Testis (tissue), 3 donors: ENCODE measurements around the gene ASTE1. TPM values are rescaled to one million over a fixed set of nuclear protein-coding genes. Genes with fewer than 3 reads are reported as not detected.
"Not testable (repeated sequence)": the region's sequence is repeated elsewhere in the genome, so short reads cannot be mapped to it uniquely, and the experiment has no call there.

Experiments used
- DNase-seq: peaks from one replicate; pipeline ENCODE4 v3.0.0-alpha.2; 2019
- H3K27ac ChIP-seq, 2 donors: fragments of 200-600 bp; sonication (generic); one replicate each; pipeline ENCODE4 v1.5.1; 2019
- H3K27me3 ChIP-seq: fragments of 200-600 bp; sonication (generic); one replicate; pipeline ENCODE4 v1.5.1; 2019
- H3K36me3 ChIP-seq: fragments of 200-600 bp; sonication (generic); one replicate; pipeline ENCODE4 v1.5.1; 2017; ENCODE audit warnings: low read depth; ENCODE audit errors: missing control alignments
- H3K4me1 ChIP-seq: fragments of 200-600 bp; sonication (generic); one replicate; pipeline ENCODE4 v1.5.1; 2019
- H3K4me3 ChIP-seq, 2 donors: fragments of 200-600 bp; sonication (generic); one replicate each; pipeline ENCODE4 v1.5.1; 2017 to 2019
- H3K9me3 ChIP-seq: fragments of 200-600 bp; sonication (generic); one replicate; pipeline ENCODE4 v1.5.1; 2017
- POLR2A ChIP-seq: fragments of 450-650 bp; IDR thresholded peaks from one replicate; pipeline ENCODE4 v1.6.1; 2017; ENCODE audit warnings: antibody characterized with exemption, mild to moderate bottlenecking, moderate library complexity
- whole genome bisulfite sequencing, 2 donors: methylation state at CpG; one replicate each; pipeline ENCODE4 v1.1.5; 2018; 5-methylcytosine and 5-hydroxymethylcytosine counted together
- intact Hi-C: fragments of 100-400 bp; cut with DNase I; formaldehyde crosslinking; loops from one replicate; pipeline ENCODE4 v1.15.1; 2023; ENCODE audit warnings: low total_unique reads
- polyA plus RNA-seq: library from polyadenylated mRNA; stranded (reverse); fragments of 350-450 nt; fragmentation: Illumina TruSeq; extraction: RNeasy Lipid Tissue Mini Kit (QIAGEN cat#74804); gene quantifications from one replicate; pipeline ENCODE4 v1.2.3, GENCODE V29; 2014; ENCODE audit warnings: low read depth, low replicate concordance; ENCODE audit not compliant: insufficient read depth
- total RNA-seq, 2 donors: library from RNA; depleted of rRNA; stranded (reverse); fragments of >200 nt; gene quantifications; one replicate each; pipeline ENCODE4 v1.2.3, GENCODE V29; 2016
- TF ChIP-seq, protein P1 (sequence below), 3 experiments: fragments of 450-650 bp in 2 of 3; fragments of 200-600 bp in 1 of 3; sonication (generic) in 1 of 3; IDR thresholded peaks; one replicate each; pipeline ENCODE4 v1.5.1; 2016 to 2019; ENCODE audit warnings: antibody characterized with exemption in 3 of 3, mild to moderate bottlenecking in 2 of 3, moderate library complexity in 1 of 3

The ASTE1 gene
- total and polyA plus RNA-seq, 3 donors from 2014 or later, result 9.8 to 17.2 (median 13.0) TPM

DNA sequence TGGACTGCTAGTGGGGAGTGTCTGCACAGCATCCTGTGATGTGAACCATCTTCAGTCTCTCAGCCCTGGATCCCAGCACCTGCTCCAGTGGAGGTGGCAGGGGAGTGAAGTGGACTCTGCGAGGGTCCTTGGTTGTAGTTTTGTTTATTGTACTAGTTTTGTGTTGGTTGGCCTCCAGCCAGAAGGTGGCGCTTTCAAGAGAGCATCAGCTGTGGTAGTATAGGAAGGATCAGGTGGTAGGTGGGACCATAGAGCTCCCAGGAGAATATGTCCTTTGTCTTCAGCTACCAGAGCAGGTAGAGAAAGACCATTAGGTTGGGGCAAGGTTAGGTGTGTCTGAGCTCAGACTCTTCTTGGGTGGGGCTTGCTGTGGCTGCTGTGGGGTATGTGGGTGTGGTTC lies 21.0 kb upstream of the ASTE1 start:
- WGBS, 2 donors, result 77 to 98% methylated on average over 2 of the region's 2 CpGs
- TF ChIP-seq, protein P1, sequence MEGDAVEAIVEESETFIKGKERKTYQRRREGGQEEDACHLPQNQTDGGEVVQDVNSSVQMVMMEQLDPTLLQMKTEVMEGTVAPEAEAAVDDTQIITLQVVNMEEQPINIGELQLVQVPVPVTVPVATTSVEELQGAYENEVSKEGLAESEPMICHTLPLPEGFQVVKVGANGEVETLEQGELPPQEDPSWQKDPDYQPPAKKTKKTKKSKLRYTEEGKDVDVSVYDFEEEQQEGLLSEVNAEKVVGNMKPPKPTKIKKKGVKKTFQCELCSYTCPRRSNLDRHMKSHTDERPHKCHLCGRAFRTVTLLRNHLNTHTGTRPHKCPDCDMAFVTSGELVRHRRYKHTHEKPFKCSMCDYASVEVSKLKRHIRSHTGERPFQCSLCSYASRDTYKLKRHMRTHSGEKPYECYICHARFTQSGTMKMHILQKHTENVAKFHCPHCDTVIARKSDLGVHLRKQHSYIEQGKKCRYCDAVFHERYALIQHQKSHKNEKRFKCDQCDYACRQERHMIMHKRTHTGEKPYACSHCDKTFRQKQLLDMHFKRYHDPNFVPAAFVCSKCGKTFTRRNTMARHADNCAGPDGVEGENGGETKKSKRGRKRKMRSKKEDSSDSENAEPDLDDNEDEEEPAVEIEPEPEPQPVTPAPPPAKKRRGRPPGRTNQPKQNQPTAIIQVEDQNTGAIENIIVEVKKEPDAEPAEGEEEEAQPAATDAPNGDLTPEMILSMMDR (IDR thresholded peaks at IDR 0.05), result no peak
- TF ChIP-seq POLR2A, result no peak
- Histone ChIP-seq H3K27ac (no peak overlapping the region), H3K9me3 (no peaks in the 10 kb centered on the region), H3K4me1 (no peaks in the 10 kb centered on the region), H3K4me3 (no peak overlapping the region), H3K36me3 (no peaks in the 10 kb centered on the region), H3K27me3 (no peaks in the 10 kb centered on the region)
- intact Hi-C loops, result no loop called here
- DNase-seq, result peak; percentile 52

DNA sequence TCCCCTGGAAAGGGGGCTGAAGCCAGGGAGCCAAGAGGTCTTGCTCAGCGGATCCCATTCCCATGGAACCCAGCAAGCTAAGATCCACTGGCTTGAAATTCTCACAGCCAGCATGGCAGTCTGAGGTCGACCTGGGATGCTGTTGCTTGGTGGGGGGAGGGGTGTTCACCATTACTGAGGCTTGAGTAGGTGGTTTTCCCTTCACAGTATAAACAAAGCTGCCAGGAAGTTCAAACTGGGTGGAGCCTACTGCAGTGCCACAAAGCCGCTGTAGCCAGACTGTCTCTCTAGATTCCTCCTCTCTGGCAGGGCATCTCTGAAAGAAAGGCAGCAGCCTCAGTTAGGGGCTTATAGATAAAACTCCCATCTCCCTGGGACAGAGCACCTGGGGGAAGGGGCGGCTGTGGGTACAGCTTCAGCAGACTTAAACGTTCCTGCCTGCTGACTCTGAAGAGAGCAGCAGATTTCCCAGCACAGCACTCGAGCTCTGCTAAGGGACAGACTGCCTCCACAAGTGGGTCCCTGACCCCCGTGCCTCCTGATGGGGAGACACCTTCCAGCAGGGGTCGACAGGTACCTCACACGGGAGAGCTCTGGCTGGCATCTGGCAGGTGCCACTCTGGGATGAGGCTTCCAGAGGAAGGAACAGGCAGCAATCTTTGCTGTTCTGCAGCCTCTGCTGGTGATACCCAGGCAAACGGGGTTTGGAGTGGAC lies 15.8 kb upstream of the ASTE1 start:
- 84 to 87% methylated on average over 8 to 10 of the region's 10 CpGs for WGBS, 2 donors
- H3K36me3 ChIP-seq, H3K27me3 ChIP-seq, H3K27ac ChIP-seq, H3K9me3 ChIP-seq, DNase-seq, intact Hi-C loops, H3K4me1 ChIP-seq, H3K4me3 ChIP-seq: not testable (repeated sequence)

DNA sequence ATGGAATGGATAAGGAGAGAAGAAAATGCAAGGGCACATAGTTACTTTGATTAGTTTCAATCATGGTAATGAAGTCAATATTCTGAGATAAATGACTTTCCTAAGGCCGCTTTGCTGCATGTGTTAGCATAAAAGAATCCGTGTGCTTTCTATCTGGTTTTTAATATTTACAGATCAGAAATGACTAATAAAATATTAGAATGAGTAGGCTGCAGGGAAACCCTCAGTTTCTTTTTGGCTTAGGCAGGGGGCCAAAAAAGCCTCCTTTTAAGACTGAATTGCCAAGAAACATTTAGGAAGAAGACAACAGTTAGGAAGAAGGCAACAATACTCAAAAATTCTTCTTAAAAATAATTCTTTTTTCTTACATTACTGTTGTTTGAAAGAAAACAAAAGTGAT lies 11.7 kb upstream of the ASTE1 start:
- Histone ChIP-seq H3K4me1 (no peaks in the 10 kb centered on the region), H3K9me3 (no peaks in the 10 kb centered on the region), H3K36me3 (no peaks in the 10 kb centered on the region), H3K27ac (no peak overlapping the region), H3K4me3 (no peak overlapping the region), H3K27me3 (no peaks in the 10 kb centered on the region)
- WGBS, 2 donors, result 71 to 86% methylated on average over 2 of the region's 2 CpGs
- DNase-seq, result no peak
- TF ChIP-seq POLR2A, result no peak
- TF ChIP-seq, protein P1 (IDR thresholded peaks at IDR 0.05), result no peak
- intact Hi-C loops, result no loop called here

DNA sequence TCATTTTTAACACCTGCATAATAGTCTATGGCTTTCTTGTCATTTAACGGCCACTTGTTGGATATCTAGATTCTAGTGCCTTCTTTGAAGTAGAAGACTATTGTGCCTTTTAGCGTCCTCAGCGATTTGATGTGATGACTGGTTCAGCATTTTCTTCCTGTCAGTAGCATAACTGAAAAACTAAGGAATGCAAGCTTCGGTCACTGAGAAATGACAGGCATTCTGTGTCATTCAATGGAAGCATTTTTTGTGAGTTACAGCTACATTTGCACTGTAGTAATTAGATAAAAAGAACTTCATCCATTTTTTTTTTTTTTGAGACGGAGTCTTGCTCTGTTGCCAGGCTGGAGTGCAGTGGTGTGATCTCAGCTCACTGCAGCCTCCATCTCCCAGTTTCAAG lies 10.4 kb upstream of the ASTE1 start:
- H3K27me3 ChIP-seq, result no peaks in the 10 kb centered on the region
- H3K36me3 ChIP-seq, result no peaks in the 10 kb centered on the region
- no peak overlapping the region for H3K27ac ChIP-seq
- intact Hi-C loops, result no loop called here
- WGBS, 2 donors, result 89 to 90% methylated on average over 5 of the region's 5 CpGs
- no peaks in the 10 kb centered on the region for H3K4me1 ChIP-seq
- H3K4me3 ChIP-seq, result no peak overlapping the region
- no peak for DNase-seq
- TF ChIP-seq POLR2A, result no peak
- TF ChIP-seq, protein P1 (IDR thresholded peaks at IDR 0.05), result no peak
- H3K9me3 ChIP-seq, result no peaks in the 10 kb centered on the region

DNA sequence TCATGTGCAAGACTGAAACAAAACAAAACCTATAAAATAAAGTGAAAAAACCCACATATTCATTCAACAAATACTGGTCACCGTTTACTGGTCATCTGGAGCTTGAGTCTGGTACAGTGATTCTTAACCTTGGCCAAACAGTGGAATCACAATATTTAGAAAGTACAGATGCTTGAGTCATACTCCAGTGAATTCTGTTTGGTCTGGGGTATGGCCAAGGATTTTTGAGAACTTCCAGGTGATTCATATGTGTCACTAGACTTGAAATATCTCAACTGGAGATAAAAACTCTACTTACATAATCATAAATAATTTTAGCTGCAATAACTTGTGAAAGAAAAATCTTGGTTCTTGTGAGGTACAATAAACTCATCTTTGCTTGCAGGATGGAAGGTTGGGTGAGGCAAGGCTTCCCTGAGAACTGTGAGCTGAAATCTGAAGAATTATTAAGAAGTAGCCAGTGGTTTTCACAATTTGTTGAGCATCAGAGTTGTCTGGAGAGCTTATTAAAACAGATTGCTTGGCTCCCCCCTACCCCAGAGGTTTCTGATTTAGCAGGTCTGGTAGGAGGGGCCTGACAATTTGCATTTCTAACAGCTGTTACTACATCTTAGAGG lies 9.7 kb upstream of the ASTE1 start:
- no peak overlapping the region for H3K4me3 ChIP-seq
- H3K36me3 ChIP-seq, result no peaks in the 10 kb centered on the region
- no peak for DNase-seq
- no peaks in the 10 kb centered on the region for H3K27me3 ChIP-seq
- WGBS, 2 donors, result 48 to 87% methylated on average over 1 of the region's 1 CpG
- no peaks in the 10 kb centered on the region for H3K9me3 ChIP-seq
- TF ChIP-seq POLR2A, result no peak
- TF ChIP-seq, protein P1 (IDR thresholded peaks at IDR 0.05), result no peak
- intact Hi-C loops, result no loop called here
- no peaks in the 10 kb centered on the region for H3K4me1 ChIP-seq
- H3K27ac ChIP-seq, result no peak overlapping the region
